Neural progenitor cell (in vitro differentiated cells): ENCODE results near the gene CERS4. TPM values are rescaled to one million over a fixed set of nuclear protein-coding genes. Genes with fewer than 3 reads are reported as not detected.
A peak's percentile ranks its signal among the peaks of the same experiment; 100 is the strongest.

Source experiments
- DNase-seq: peaks from one replicate; pipeline ENCODE4 v3.0.0-alpha.2; 2016; ENCODE audit warnings: low spot score
- H2AFZ ChIP-seq: fragments of 200-600 bp; sonication (generic); replicated peaks from 2 replicates; pipeline ENCODE4 v1.6.1; 2016; ENCODE audit warnings: antibody characterized with exemption
- H3F3A ChIP-seq: fragments of 200-600 bp; sonication (generic); 2 replicates; pipeline ENCODE4 v1.6.1; 2016; ENCODE audit warnings: antibody characterized with exemption, low read depth
- H3K27ac ChIP-seq: fragments of 200-600 bp; sonication (generic); 2 replicates; pipeline ENCODE4 v1.5.1; 2016; ENCODE audit warnings: mild to moderate bottlenecking
- H3K27me3 ChIP-seq: fragments of 200-600 bp; sonication (generic); 2 replicates; pipeline ENCODE4 v1.6.1; 2016; ENCODE audit warnings: mild to moderate bottlenecking, moderate library complexity
- H3K36me3 ChIP-seq: fragments of 200-600 bp; sonication (generic); 2 replicates; pipeline ENCODE4 v1.5.1; 2016
- H3K4me1 ChIP-seq: fragments of 200-600 bp; sonication (generic); 2 replicates; pipeline ENCODE4 v1.6.1; 2016; ENCODE audit warnings: mixed run types
- H3K4me2 ChIP-seq: fragments of 200-600 bp; sonication (generic); 2 replicates; pipeline ENCODE4 v1.6.1; 2016
- H3K4me3 ChIP-seq: fragments of 200-600 bp; sonication (generic); 2 replicates; pipeline ENCODE4 v1.5.1; 2016
- H3K79me2 ChIP-seq: fragments of 200-600 bp; sonication (generic); 2 replicates; pipeline ENCODE4 v1.6.1; 2016; ENCODE audit warnings: low read depth
- H3K9ac ChIP-seq: fragments of 200-600 bp; sonication (generic); 2 replicates; pipeline ENCODE4 v1.6.1; 2016
- H3K9me3 ChIP-seq: fragments of 200-600 bp; sonication (generic); 2 replicates; pipeline ENCODE4 v1.5.1; 2016; ENCODE audit warnings: low read depth
- H4K20me1 ChIP-seq: fragments of 200-600 bp; sonication (generic); 2 replicates; pipeline ENCODE4 v1.6.1; 2016; ENCODE audit warnings: low read depth
- H3K27ac Mint-ChIP-seq: 3 replicates; pipeline ENCODE4 v1.8.0; 2021; ENCODE audit warnings: mixed read lengths
- H3K27me3 Mint-ChIP-seq: 2 replicates; pipeline ENCODE4 v1.8.0; 2022; ENCODE audit warnings: low read depth, mild to moderate bottlenecking, inconsistent platforms, moderate library complexity, mixed read lengths; ENCODE audit not compliant: insufficient read depth
- H3K36me3 Mint-ChIP-seq: 3 replicates; pipeline ENCODE4 v1.8.0; 2021; ENCODE audit warnings: mixed read lengths
- H3K4me1 Mint-ChIP-seq: 3 replicates; pipeline ENCODE4 v1.8.0; 2021; ENCODE audit warnings: mixed read lengths
- H3K4me3 Mint-ChIP-seq: 3 replicates; pipeline ENCODE4 v1.8.0; 2021; ENCODE audit warnings: mild to moderate bottlenecking, moderate library complexity, mixed read lengths
- H3K9me3 Mint-ChIP-seq: 3 replicates; pipeline ENCODE4 v1.8.0; 2020; ENCODE audit warnings: mixed read lengths
- CTCF ChIP-seq: fragments of 200-600 bp; sonication (generic); IDR thresholded peaks from 2 replicates; pipeline ENCODE4 v1.5.1; 2017; ENCODE audit warnings: antibody characterized with exemption, mild to moderate bottlenecking
- EZH2 ChIP-seq: fragments of 200-600 bp; sonication (generic); IDR thresholded peaks from 2 replicates; pipeline ENCODE4 v1.6.1; 2017; ENCODE audit warnings: antibody characterized with exemption, mild to moderate bottlenecking, moderate library complexity
- EZH2phosphoT487 ChIP-seq: fragments of 200-600 bp; sonication (generic); IDR thresholded peaks from 2 replicates; pipeline ENCODE4 v1.6.1; 2017; ENCODE audit warnings: antibody characterized with exemption
- total RNA-seq: library from RNA; depleted of rRNA; stranded (reverse); fragments of >200 nt; gene quantifications from 2 replicates; pipeline ENCODE4 v1.2.3, GENCODE V29; 2015; ENCODE audit warnings: low replicate concordance

Gene CERS4
- total RNA-seq, 1 donor from 2014 or later, result 34.1 TPM

- no peak overlapping the region for H2AFZ ChIP-seq
- Mint-ChIP-seq H3K27me3 (peaks cover 12% of the 10 kb centered on the region), H3K9me3 (no peaks in the 10 kb centered on the region), H3K36me3 (peaks cover 2% of the 10 kb centered on the region), H3K27ac (no peak overlapping the region), H3K4me3 (peak overlapping the region; percentile 92), H3K4me1 (peaks cover 24% of the 10 kb centered on the region)
- DNase-seq, result no peak
- H3K9me3 ChIP-seq, result no peaks in the 10 kb centered on the region
- no peak overlapping the region for H3K4me3 ChIP-seq
- no peak overlapping the region for H3K27ac ChIP-seq
- peaks cover 12% of the 10 kb centered on the region for H3K79me2 ChIP-seq
- H3K4me1 ChIP-seq, result peaks cover 13% of the 10 kb centered on the region
- H4K20me1 ChIP-seq, result peaks cover 10% of the 10 kb centered on the region
- H3F3A ChIP-seq, result peaks cover 21% of the 10 kb centered on the region
- H3K27me3 ChIP-seq, result no peaks in the 10 kb centered on the region
- H3K36me3 ChIP-seq, result no peaks in the 10 kb centered on the region
- H3K4me2 ChIP-seq, result no peak overlapping the region
- H3K9ac ChIP-seq, result no peak overlapping the region
- TF ChIP-seq CTCF (no peak), EZH2phosphoT487 (no peak), EZH2 (no peak)
Observed at GRCh38 chr19:8306235-8307054, 97.3 kb downstream of the CERS4 start.

DNA sequence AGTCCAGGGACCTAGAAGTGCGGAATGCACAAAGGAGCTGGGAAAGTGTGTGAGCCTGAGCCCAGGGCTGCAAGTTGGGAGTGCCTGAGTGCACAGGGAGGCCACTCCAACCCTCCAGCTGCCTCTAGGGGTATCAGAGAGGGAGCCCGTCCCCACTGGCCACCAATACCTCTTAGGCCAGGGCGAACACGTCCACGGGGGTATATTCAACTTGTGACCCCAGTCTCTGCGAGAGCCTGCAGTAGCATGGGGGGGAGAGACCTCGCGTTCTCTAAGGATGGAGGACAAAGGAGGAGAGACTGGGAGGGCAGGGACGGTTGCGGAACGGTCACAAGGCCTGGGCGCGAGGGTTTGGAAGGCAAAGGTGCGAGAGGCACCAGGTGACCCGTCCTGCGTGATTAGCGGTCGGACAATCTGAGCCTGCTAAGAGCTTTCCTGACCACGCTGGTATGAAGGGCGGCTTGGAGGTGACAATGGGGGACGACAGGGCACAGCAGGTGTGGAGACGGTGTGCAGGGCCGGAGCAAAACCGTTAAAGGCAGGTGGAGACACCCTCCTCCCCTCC lies 98.3 kb downstream of the CERS4 start:
- peaks cover 13% of the 10 kb centered on the region for H3K4me1 ChIP-seq
- peaks cover 24% of the 10 kb centered on the region for H3K4me1 Mint-ChIP-seq
- H3K27ac Mint-ChIP-seq, result peak overlapping the region; percentile 54
- peaks cover 21% of the 10 kb centered on the region for H3F3A ChIP-seq
- peak; percentile 49 for DNase-seq
- H3K27ac ChIP-seq, result no peak overlapping the region
- H3K36me3 ChIP-seq, result no peaks in the 10 kb centered on the region
- H3K79me2 ChIP-seq, result peaks cover 12% of the 10 kb centered on the region
- no peak overlapping the region for H3K9ac ChIP-seq
- peaks cover 10% of the 10 kb centered on the region for H4K20me1 ChIP-seq
- peak overlapping the region; percentile 57 for H3K4me3 ChIP-seq
- H3K4me2 ChIP-seq, result peak overlapping the region; percentile 95
- no peaks in the 10 kb centered on the region for H3K9me3 Mint-ChIP-seq
- peak overlapping the region; percentile 92 for H3K4me3 Mint-ChIP-seq
- peaks cover 2% of the 10 kb centered on the region for H3K36me3 Mint-ChIP-seq
- peak overlapping the region; percentile 2 for H2AFZ ChIP-seq
- H3K27me3 Mint-ChIP-seq, result peaks cover 12% of the 10 kb centered on the region
- TF ChIP-seq EZH2, result no peak
- no peak for TF ChIP-seq CTCF
- no peaks in the 10 kb centered on the region for H3K9me3 ChIP-seq
- no peaks in the 10 kb centered on the region for H3K27me3 ChIP-seq

DNA sequence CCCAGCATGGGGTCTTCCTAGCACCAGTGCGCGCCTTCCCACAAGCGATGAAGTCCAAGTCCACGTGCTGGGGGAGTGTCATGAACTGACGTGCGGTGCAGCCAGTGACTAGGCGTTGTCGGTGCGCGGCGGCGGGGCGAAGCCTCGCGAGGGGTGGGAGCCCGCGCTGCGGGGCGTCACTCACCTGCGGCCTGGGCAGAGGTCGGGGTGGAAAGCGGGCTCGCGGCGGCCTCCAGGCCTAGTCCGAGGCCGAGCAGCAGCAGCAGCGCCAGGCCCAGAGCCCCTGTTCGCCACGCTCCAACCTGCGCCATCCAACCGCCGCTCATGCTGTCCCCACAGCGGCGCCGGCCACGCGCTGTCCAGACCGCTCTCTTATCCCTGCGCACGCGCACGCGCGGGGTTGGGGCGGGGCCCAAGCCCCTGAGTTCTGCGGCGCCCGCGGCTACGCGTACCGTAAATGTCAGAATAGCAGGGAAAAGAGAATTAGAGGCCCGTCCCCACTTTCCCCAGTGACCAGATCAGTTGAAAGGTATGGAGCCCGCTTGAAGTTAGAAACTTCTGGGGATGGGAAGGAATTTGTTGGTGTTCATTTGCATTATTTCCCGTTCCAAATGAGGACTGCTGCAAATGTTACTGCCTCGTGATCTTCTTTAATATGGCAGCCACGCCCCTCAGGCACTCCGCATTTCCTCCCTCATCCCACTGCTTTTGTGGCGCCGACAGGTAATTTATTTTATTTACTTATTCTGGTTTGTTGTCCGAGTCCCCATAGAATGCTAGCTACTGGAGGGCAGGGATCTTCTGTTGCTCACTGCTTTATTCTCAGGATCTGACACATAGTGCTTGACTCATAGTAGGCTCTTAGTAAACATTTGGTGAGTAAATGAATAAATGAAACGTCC lies 99.0 kb downstream of the CERS4 start, which contains the start of gene CD320:
TSS of gene CD320 (minus strand) at position 394 of the 902 bp plus-strand sequence. CDS start at position 326, 68 bp downstream.
- H3K4me3 Mint-ChIP-seq, result peak within 1 kb of the TSS; percentile 92
- Histone ChIP-seq H3K79me2 (peaks cover 12% of the 10 kb centered on the region), H3F3A (peaks cover 21% of the 10 kb centered on the region), H4K20me1 (peaks cover 10% of the 10 kb centered on the region), H3K4me1 (peaks cover 13% of the 10 kb centered on the region), H3K36me3 (no peaks in the 10 kb centered on the region), H3K27ac (no peak within 1 kb of the TSS), H3K9ac (no peak within 1 kb of the TSS), H3K4me3 (peak within 1 kb of the TSS; percentile 57), H3K4me2 (peak within 1 kb of the TSS; percentile 95), H2AFZ (peak within 1 kb of the TSS; percentile 2), H3K9me3 (no peaks in the 10 kb centered on the region), H3K27me3 (no peaks in the 10 kb centered on the region)
- H3K36me3 Mint-ChIP-seq, result peaks cover 2% of the 10 kb centered on the region
- H3K9me3 Mint-ChIP-seq, result no peaks in the 10 kb centered on the region
- peaks cover 12% of the 10 kb centered on the region for H3K27me3 Mint-ChIP-seq
- peaks cover 24% of the 10 kb centered on the region for H3K4me1 Mint-ChIP-seq
- H3K27ac Mint-ChIP-seq, result peak within 1 kb of the TSS; percentile 54
- DNase-seq, result peak; percentile 95
- no peak for TF ChIP-seq EZH2
- TF ChIP-seq CTCF, result no peak
- no peak for TF ChIP-seq EZH2phosphoT487
